H1 (cell line): ENCODE measurements around the gene AIMP1.

Source experiments
- CTCF ChIP-seq, 3 experiments: IDR thresholded peaks; 1 replicate in 2 of 3; 2 replicates in 1 of 3; pipeline versions ENCODE4 v1.5.1 to v1.6.1; 2011; ENCODE audit warnings: low read length in 3 of 3, mild to moderate bottlenecking in 3 of 3, inconsistent platforms in 2 of 3, low read depth in 1 of 3, moderate library complexity in 1 of 3; ENCODE audit not compliant: insufficient read depth in 1 of 3; ENCODE audit errors: control extremely low read depth in 1 of 3
- YY1 ChIP-seq: IDR thresholded peaks from 2 replicates; pipeline ENCODE4 v1.6.1; 2011; ENCODE audit warnings: low read depth, mild to moderate bottlenecking, low read length

- TF ChIP-seq CTCF (IDR thresholded peaks at IDR 0.05; ENCODE audit: control extremely low read depth in 1 of 3, insufficient read depth in 1 of 3, low read depth in 1 of 3, low read length in 3 of 3) (no peak), YY1 (no peak)
Measured at GRCh38 chr4:106289737-106290136, 26.6 kb upstream of the AIMP1 start.
